A549 (cell line): ENCODE data around the gene KIF1C. TPM values are rescaled to one million over a fixed set of nuclear protein-coding genes. Genes with fewer than 3 reads are reported as not detected.

Experiments used
- ATAC-seq, 2 experiments: fragments of 200-7000 bp in 1 of 2; fragments of >200 bp in 1 of 2; cut with Nextera tagmentation in 1 of 2; cut with Tn5 transposase in 1 of 2; 3 replicates each; pipeline versions ENCODE4 v1.8.0 to v1.9.1; 2018 to 2020; ENCODE audit warnings: mild to moderate bottlenecking in 1 of 2, moderate library complexity in 1 of 2
- CTCF ChIA-PET: fragments of 300-600 bp; sonication (Branson Sonifier 250); formaldehyde crosslinking; extraction: SDS; loops from one replicate; lab custom pipeline; 2021; ENCODE audit warnings: antibody characterized with exemption, inconsistent platforms; lab: Yijun Ruan, JAX
- POLR2A ChIA-PET: fragments of 350-600 bp; formaldehyde crosslinking; extraction: SDS; loops from one replicate; lab custom pipeline; 2021; ENCODE audit warnings: antibody characterized with exemption, inconsistent platforms; lab: Yijun Ruan, JAX
- DNase-seq, 2 experiments: peaks; one replicate each; pipeline versions ENCODE4 v3.0.0 to v3.0.0-alpha.2; 2011 to 2016; ENCODE audit warnings: low read depth in 1 of 2, low spot score in 1 of 2
- FAIRE-seq: peaks from 2 replicates; lab custom pipeline; 2011; peaks lifted over from hg19 to GRCh38; lab: Jason Lieb, UNC
- H3K27ac ChIP-seq, 2 experiments: fragments of >200 bp; sonication (Bioruptor Twin); formaldehyde crosslinking; 3 replicates each; pipeline ENCODE4 v1.5.1; 2016 to 2017
- H3K4me1 ChIP-seq: fragments of >200 bp; sonication (Bioruptor Twin); formaldehyde crosslinking; 3 replicates; pipeline ENCODE4 v1.6.1; 2016
- H3K4me2 ChIP-seq: fragments of >200 bp; sonication (Bioruptor Twin); formaldehyde crosslinking; 3 replicates; pipeline ENCODE4 v1.6.1; 2016
- H3K4me3 ChIP-seq: fragments of >200 bp; sonication (Bioruptor Twin); formaldehyde crosslinking; 3 replicates; pipeline ENCODE4 v1.5.1; 2016
- H3K9me3 ChIP-seq: fragments of >200 bp; sonication (Bioruptor Twin); formaldehyde crosslinking; 3 replicates; pipeline ENCODE4 v1.6.1; 2016
- BCL3 ChIP-seq: fragments of >200 bp; sonication (Bioruptor Twin); formaldehyde crosslinking; IDR thresholded peaks from 3 replicates; pipeline ENCODE4 v1.6.1; 2016
- BHLHE40 ChIP-seq: IDR thresholded peaks from 2 replicates; pipeline ENCODE4 v1.6.1; 2012; ENCODE audit warnings: low read depth, low read length, inconsistent platforms
- CBX8 ChIP-seq: fragments of 200-600 bp; sonication (generic); IDR thresholded peaks from 2 replicates; pipeline ENCODE4 v1.6.1; 2016
- CHD4 ChIP-seq: fragments of 200-600 bp; sonication (generic); IDR thresholded peaks from 2 replicates; pipeline ENCODE4 v1.6.1; 2016; ENCODE audit warnings: antibody characterized with exemption, mild to moderate bottlenecking, borderline replicate concordance
- HDAC2 ChIP-seq: fragments of 200-600 bp; sonication (generic); IDR thresholded peaks from 2 replicates; pipeline ENCODE4 v1.6.1; 2016
- HMGXB4 ChIP-seq: fragments of 250-450 bp; sonication (Bioruptor Pico); IDR thresholded peaks from 2 replicates; pipeline ENCODE4 v1.5.0; 2021; ENCODE audit warnings: mild to moderate bottlenecking, moderate library complexity, borderline replicate concordance
- HOXA7 ChIP-seq: fragments of 250-450 bp; sonication (Bioruptor Pico); IDR thresholded peaks from 2 replicates; pipeline ENCODE4 v1.5.0; 2020; ENCODE audit warnings: mild to moderate bottlenecking, moderate library complexity
- KDM1A ChIP-seq: fragments of 200-600 bp; sonication (generic); IDR thresholded peaks from 2 replicates; pipeline ENCODE4 v1.6.1; 2016; ENCODE audit warnings: low read depth, mild to moderate bottlenecking
- NR3C1 ChIP-seq: fragments of >200 bp; sonication (Bioruptor Twin); formaldehyde crosslinking; IDR thresholded peaks from 3 replicates; pipeline ENCODE4 v1.6.1; 2017
- PBX3 ChIP-seq: IDR thresholded peaks from 2 replicates; pipeline ENCODE4 v1.6.1; 2012
- RFX5 ChIP-seq: fragments of 450-650 bp; IDR thresholded peaks from 2 replicates; pipeline ENCODE4 v1.7.1; 2014; ENCODE audit warnings: antibody characterized with exemption, mild to moderate bottlenecking, moderate library complexity
- RNF2 ChIP-seq: fragments of 200-600 bp; sonication (generic); IDR thresholded peaks from 2 replicates; pipeline ENCODE4 v1.6.1; 2016; ENCODE audit warnings: low read depth, mild to moderate bottlenecking, antibody characterized with exemption, moderate library complexity, borderline replicate concordance
- ZC3H11A ChIP-seq: fragments of 450-650 bp; IDR thresholded peaks from 2 replicates; pipeline ENCODE4 v1.6.1; 2014; ENCODE audit warnings: antibody characterized with exemption, mild to moderate bottlenecking
- WGBS: methylation state at CpG from one replicate; pipeline ENCODE4 v1.1.6; 2017; ENCODE audit errors: missing lambda C conversion rate; 5-methylcytosine and 5-hydroxymethylcytosine counted together
- polyA plus RNA-seq, 4 experiments: library from polyadenylated mRNA; depleted of rRNA in 3 of 4; stranded (reverse); fragments of >200 nt; fragmentation: RNase III in 1 of 4; extraction: RNeasy Plus Mini Kit Qiagen cat#74134 plus additional on column Dnase treatment in 1 of 4; gene quantifications; 2 replicates in 3 of 4; 3 replicates in 1 of 4; pipeline ENCODE4 v1.2.3, GENCODE V29; 2011 to 2017
- TF ChIP-seq, protein P1 (sequence below): fragments of 200-600 bp; sonication (generic); IDR thresholded peaks from 2 replicates; pipeline ENCODE4 v1.6.1; 2016; ENCODE audit warnings: antibody characterized with exemption, mild to moderate bottlenecking, moderate library complexity

The KIF1C gene
- polyA plus RNA-seq, 2 of the 4 experiments (the other 2 are of a cell fraction): 48.4 to 77.4 TPM

- CTCF ChIA-PET: interaction anchor here (1.0 to 3.6 kb wide), 10 partner anchors 8 to 113 kb away, joined by 3 to 18 read pairs (median 6); partner anchors contain the start of genes CAMTA2, INCA1, KIF1C and SLC52A1
- Histone ChIP-seq H3K27ac (no peak overlapping the region), H3K4me2 (no peak overlapping the region), H3K4me3 (no peak overlapping the region), H3K4me1 (no peaks in the 10 kb centered on the region), H3K9me3 (no peaks in the 10 kb centered on the region)
- POLR2A ChIA-PET: interaction anchor here (0.9 kb wide), 1 partner anchor 55 kb away, joined by 3 read pairs; the partner anchor contains the start of gene SPAG7
- 95% methylated on average over 30 of the region's 30 CpGs for WGBS
- DNase-seq (no peak), ATAC-seq (no peak), FAIRE-seq (no peak)
- no peak for TF ChIP-seq ZC3H11A
- TF ChIP-seq HMGXB4 (CRISPR knock-in tag): no peak
- TF ChIP-seq PBX3: no peak
- TF ChIP-seq KDM1A: no peak
- TF ChIP-seq BHLHE40: no peak
- no peak for TF ChIP-seq NR3C1
- no peak for TF ChIP-seq CHD4
- no peak for TF ChIP-seq CBX8
- TF ChIP-seq RFX5: no peak
- TF ChIP-seq BCL3: no peak
- TF ChIP-seq, protein P1, sequence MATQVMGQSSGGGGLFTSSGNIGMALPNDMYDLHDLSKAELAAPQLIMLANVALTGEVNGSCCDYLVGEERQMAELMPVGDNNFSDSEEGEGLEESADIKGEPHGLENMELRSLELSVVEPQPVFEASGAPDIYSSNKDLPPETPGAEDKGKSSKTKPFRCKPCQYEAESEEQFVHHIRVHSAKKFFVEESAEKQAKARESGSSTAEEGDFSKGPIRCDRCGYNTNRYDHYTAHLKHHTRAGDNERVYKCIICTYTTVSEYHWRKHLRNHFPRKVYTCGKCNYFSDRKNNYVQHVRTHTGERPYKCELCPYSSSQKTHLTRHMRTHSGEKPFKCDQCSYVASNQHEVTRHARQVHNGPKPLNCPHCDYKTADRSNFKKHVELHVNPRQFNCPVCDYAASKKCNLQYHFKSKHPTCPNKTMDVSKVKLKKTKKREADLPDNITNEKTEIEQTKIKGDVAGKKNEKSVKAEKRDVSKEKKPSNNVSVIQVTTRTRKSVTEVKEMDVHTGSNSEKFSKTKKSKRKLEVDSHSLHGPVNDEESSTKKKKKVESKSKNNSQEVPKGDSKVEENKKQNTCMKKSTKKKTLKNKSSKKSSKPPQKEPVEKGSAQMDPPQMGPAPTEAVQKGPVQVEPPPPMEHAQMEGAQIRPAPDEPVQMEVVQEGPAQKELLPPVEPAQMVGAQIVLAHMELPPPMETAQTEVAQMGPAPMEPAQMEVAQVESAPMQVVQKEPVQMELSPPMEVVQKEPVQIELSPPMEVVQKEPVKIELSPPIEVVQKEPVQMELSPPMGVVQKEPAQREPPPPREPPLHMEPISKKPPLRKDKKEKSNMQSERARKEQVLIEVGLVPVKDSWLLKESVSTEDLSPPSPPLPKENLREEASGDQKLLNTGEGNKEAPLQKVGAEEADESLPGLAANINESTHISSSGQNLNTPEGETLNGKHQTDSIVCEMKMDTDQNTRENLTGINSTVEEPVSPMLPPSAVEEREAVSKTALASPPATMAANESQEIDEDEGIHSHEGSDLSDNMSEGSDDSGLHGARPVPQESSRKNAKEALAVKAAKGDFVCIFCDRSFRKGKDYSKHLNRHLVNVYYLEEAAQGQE: no peak
Observed at GRCh38 chr17:5022171-5022711, 24.5 kb downstream of the KIF1C start.

DNA sequence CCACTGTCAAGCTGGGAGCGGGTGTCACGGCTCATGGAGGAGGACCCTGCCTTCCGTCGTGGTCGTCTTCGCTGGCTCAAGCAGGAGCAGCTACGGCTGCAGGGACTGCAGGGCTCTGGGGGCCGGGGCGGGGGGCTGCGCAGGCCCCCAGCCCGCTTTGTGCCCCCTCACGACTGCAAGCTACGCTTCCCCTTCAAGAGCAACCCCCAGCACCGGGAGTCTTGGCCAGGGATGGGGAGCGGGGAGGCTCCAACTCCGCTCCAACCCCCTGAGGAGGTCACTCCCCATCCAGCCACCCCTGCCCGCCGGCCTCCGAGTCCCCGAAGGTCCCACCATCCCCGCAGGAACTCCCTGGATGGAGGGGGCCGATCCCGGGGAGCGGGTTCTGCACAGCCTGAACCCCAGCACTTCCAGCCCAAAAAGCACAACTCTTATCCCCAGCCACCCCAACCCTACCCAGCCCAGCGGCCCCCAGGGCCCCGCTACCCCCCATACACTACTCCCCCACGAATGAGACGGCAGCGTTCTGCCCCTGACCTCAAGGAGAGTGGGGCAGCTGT is 25.9 kb downstream of the KIF1C start:
- CTCF ChIA-PET: interaction anchor here (2.2 to 3.6 kb wide), 3 partner anchors 9 to 38 kb away, joined by 6 to 18 read pairs (median 17); partner anchors contain the start of genes INCA1 and KIF1C
- POLR2A ChIA-PET: no interaction called here
- H3K4me2 ChIP-seq: no peak overlapping the region
- H3K4me3 ChIP-seq: no peak overlapping the region
- 95% methylated on average over 26 of the region's 29 CpGs for WGBS
- DNase-seq: no peak
- no peaks in the 10 kb centered on the region for H3K9me3 ChIP-seq
- FAIRE-seq: no peak
- ATAC-seq: no peak
- H3K27ac ChIP-seq: no peak overlapping the region
- no peaks in the 10 kb centered on the region for H3K4me1 ChIP-seq
- no peak for TF ChIP-seq RNF2
- TF ChIP-seq HDAC2: no peak
- TF ChIP-seq, protein P1: no peak
- no peak for TF ChIP-seq HOXA7 (CRISPR knock-in tag)
- TF ChIP-seq KDM1A: no peak
